Daoy (cell line): ENCODE data around the gene SOWAHD. TPM values are rescaled to one million over a fixed set of nuclear protein-coding genes. Genes with fewer than 3 reads are reported as not detected.
"Not testable (repeated sequence)": the region's sequence is repeated elsewhere in the genome, so short reads cannot be mapped to it uniquely, and the experiment has no call there.

Experiments
- DNase-seq: peaks from one replicate; pipeline ENCODE4 v3.0.0-alpha.2; 2015; ENCODE audit warnings: low read depth
- total RNA-seq: library from RNA; depleted of rRNA; stranded (reverse); fragments of >200 nt; shearing (Covaris generic); gene quantifications from 2 replicates; pipeline ENCODE4 v1.2.3, GENCODE V29; 2014; rRNA removed

SOWAHD gene, protein sequence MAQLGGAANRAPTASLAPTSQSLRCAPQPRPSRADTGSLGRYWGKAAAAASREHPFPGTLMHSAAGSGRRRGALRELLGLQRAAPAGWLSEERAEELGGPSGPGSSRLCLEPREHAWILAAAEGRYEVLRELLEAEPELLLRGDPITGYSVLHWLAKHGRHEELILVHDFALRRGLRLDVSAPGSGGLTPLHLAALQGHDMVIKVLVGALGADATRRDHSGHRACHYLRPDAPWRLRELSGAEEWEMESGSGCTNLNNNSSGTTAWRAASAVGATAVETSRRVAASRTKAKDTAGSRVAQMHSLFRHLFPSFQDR
- total RNA-seq, result 0.17 TPM in 1 of 2 replicates, not detected in the other

DNA sequence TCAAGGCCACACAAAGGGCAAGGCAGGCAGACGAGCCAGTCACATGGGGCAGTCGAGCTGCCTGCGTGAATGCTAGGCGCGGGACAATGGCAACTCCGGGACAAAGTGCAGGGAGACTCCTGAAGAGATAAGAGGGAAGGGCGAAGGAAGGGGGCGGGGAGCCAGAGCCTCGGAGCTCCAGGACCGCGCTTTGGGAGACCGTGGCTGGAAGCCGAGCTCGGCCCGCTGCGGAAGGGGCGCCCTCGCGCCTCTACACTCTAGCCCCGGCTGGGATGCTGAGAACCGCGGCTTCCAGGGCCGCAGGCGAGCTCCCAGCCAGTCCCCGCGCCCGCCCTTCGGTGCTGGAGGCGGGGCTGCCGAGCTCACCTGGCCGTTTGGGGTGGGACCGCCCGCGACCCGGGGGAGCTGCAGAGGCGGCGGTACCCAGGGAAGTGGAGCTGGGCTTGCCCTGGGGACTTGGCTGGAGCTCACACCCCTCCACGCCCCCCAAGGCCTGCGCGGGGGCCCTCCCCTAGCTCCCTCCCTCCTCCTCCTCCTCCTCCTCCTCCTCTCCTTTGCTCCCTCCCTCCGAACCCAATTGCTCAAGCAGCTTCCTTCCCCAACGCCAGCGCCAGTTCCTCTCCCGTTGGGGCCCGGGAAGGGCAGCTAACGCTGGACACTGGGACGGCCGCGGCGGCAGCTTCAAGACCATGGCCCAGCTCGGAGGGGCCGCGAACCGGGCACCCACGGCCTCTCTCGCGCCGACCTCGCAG is at the start of gene SOWAHD:
SOWAHD (plus strand) TSS at position 610 of the 752 bp plus-strand sequence; CDS start at position 690, 80 bp downstream.
- peak; percentile 6 for DNase-seq

DNA sequence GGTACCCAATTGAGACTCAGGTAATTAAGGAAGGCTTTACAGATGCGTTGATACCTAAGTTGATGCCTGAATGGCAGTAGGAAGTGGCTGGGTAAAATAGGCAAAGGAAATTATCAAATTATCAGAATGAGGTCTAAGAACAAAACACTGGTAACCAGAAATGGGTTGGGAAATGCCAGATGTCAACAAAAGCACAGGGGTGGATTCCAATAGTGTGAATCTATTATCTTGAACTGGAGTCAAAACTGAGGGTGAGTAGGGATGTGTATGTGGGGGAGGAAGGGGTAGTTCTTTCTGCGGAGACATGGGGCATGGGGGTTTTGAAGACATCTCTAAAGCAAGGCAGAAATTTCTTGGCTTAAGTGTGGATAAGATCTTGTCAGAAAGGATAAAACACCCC is 49.5 kb upstream of the SOWAHD start:
- DNase-seq, result no peak

GRCh38 chrX:119709630-119710029 is 48.8 kb upstream of the SOWAHD start:
- no peak for DNase-seq

DNA sequence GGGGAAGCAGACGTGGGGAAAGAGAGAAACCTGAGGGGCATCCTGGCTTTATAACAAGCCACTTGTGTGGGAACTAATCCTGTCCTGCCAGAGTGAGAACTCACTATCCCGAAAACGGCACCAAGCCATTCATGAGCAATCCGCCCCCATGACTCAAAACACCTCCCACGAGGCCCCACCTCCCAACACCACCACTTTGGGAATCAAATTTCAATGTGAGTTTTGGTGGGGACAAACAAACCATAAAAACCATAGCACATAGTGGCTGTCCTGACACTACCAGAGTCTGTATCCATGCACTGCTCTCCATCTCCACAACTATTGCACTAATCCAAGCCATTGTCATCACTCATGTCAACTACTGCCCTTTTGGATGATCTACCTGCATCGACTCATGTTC is 36.9 kb upstream of the SOWAHD start:
- DNase-seq, result peak; percentile 15

DNA sequence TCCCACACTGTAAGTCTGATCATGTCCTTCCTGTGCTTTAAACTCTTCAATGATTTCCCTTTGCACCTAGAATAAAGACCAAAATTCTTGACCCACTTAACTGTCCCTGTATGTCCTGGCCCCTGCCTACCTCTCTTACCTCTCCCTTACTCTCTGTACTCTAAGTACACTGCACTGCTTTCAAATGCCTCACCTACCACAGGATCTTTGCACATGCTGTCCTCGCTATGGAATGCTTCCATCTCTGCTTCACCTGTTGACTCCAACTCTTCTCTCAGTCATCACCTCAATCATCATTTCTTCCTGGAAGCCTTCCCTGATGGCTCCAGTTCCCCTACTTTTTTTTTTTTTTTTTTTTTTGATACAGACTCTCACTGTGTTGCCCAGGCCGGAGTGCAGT is 36.5 kb upstream of the SOWAHD start:
- no peak for DNase-seq

DNA sequence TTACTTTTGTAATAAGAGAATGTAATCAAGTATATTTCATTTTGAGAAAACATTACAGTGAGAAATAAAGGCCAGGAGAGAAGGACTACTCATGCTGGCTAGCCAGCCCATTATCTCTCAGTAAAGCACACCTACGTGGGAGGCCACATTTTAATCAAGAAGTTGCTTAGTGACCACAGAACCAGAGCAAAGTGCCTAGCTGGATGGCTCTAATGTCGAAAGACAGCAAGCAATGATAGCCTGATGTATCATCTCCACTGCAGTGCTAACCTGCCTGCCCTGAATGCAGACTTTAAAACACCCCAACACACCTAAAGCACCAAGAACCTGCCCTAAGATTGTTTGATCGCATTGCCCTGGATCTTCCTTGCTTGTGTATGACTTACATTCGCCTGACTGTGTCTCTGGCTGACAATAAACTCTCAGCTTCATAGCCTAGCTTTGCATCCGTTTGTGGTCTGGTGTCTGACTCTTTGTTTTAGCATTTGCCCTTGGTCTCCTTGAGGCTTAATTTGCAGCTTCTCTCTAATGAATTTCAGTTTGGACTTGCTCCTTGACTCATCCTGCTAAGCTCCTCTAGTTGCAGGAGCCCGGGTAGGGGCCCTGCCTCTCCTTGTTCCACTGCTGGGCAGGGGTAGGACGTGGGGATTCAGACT is 31.4 kb upstream of the SOWAHD start:
- peak; percentile 21 for DNase-seq

GRCh38 chrX:119728487-119728886 is 29.9 kb upstream of the SOWAHD start:
- DNase-seq, result no peak

- peak; percentile 36 for DNase-seq
Measured at GRCh38 chrX:119729408-119730201, 28.8 kb upstream of the SOWAHD start.

GRCh38 chrX:119734897-119735339 is 23.5 kb upstream of the SOWAHD start:
- DNase-seq, result peak; percentile 14

GRCh38 chrX:119735467-119735866 is 22.9 kb upstream of the SOWAHD start:
- DNase-seq, result no peak

DNA sequence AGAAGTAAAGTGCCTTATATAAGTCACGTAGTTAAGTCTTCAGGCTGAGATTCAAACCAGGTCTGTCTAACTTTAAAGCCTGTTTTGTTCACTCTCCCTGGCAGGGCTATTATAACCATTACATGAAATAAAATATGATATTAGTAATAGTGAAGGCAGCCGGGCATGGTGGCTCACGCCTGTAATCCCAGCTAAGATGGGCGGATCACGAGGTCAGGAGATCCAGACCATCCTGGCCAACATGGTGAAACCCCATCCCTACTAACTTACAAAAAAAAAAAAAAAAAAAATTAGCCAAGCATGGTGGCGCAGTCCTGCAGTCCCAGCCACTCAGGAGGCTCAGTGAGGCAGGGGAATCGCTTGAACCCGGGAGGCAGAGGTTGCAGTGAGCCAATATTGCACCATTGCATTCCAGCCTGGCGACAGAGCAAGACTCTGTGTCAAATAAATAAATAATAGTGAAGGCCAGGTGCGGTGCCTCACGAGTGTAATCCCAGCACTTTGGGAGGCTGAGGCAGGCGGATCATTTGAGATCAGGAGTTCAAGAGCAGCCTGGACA is 22.1 kb upstream of the SOWAHD start:
- no peak for DNase-seq

GRCh38 chrX:119738742-119739141 is 19.6 kb upstream of the SOWAHD start:
- no peak for DNase-seq

- DNase-seq, result peak; percentile 53
Measured at GRCh38 chrX:119745283-119745848, 13.0 kb upstream of the SOWAHD start.

- not testable (repeated sequence) for DNase-seq
Measured at GRCh38 chrX:119750131-119750530, 8.3 kb upstream of the SOWAHD start.

GRCh38 chrX:119750751-119751150 is 7.6 kb upstream of the SOWAHD start:
- not testable (repeated sequence) for DNase-seq

DNA sequence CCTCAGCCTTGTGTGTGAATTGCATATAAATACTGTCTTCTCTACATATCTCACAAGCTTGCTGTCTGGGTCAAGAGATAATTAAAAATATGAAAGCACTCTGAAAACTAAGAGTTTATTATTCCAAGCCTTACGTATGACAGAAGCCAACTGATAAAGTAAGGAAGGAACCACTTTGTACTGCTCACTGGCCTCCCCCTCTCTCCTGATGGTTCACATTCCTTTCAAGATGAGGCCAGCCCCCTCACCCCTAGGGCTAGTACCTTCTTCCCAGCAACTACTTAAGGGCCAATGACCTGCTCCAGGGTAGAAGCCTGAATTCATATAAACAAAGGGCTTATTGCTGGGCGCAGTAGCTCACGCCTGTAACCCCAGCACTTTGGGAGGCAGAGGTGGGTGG is 5.4 kb upstream of the SOWAHD start:
- no peak for DNase-seq

GRCh38 chrX:119753639-119754257 is 4.6 kb upstream of the SOWAHD start:
- peak; percentile 30 for DNase-seq

DNA sequence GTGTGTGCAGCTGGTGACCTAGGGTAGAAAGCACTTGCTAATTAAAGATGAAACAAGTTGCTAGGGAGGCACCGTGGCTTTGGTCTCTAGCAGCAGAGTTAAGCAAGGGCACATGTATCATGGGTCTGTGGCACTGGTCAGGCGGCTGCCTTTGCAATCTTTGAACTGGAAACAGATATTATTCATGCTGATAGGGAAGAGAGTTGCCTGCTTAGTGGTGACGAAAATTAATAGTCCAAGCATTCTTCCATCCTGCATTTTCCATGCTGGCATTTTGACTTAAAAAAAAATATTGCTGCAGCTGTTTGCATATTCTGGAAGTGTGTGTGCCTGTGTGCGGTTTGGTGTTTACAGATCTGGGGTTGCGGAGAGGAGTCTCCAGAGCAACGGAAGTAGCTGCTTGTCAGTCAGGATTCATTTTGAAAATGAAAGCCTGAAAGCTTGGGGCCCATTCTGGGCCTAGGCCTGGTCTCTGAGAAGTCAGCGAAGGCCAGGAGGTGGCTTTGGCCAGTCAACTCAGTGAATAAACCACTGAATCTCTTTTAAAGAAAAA is 2.3 kb upstream of the SOWAHD start:
- DNase-seq, result no peak

DNA sequence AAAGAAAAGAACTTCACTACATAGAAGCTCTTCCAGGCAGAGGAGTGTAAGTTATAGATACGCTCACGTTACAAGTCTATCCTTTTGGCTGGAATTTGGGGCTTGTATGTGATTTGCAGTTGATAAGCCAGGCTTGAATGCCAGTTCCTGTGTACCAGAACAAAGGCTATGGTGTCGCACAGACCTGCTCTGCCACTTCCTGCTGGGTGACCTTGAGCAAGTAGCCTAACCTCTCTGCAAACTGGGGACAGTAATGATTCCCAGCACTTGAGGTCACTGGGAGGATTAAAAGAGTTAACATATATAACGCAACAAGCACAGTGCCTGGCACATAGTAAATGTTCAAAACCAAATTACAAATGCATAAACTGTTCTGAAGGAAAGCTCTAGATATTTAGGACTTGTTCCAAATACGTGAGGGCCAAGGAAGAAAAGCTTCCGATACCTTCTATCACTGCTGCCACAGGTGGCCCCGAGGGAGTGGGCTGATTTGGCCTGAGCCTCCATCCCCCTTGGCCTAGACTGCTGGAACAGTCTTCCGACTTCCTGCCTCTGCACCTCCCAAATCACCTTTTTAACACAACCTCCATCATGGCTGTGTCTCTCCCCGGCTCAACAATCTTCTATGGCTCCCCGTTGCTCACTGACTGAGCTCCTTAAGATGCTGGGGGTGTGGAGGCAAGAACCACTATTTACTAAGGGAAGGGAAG is 1.3 kb upstream of the SOWAHD start:
- no peak for DNase-seq

DNA sequence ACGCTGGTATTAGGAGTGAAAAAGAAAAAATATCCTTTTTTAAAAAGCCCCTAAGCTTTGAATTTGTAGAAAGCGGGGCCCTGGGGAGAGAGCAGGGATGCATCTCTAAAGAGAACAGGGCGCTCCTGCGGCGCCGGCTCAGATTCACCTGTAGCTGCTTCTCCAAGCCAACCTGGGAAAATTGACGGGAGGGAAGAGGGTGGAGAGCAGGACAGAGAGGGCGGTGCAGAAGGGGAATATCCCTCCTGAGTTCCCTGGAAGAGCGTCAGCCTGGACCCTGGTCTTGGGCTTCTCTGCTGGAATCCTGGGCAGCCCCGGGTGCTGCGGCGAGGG is 776 bp upstream of the SOWAHD start:
- no peak for DNase-seq
